Non-pigmented ciliary epithelial cell (primary cell): ENCODE data around the gene CDC42EP5.

ENCODE experiments used
- DNase-seq: peaks from one replicate; pipeline ENCODE4 v3.0.0-alpha.2; 2010; ENCODE audit warnings: low read depth

CDC42EP5 gene

GRCh38 chr19:54462047-54462654, 10.9 kb downstream of the CDC42EP5 start:
- DNase-seq: no peak

GRCh38 chr19:54461613-54462012, 11.5 kb downstream of the CDC42EP5 start:
- no peak for DNase-seq

- no peak for DNase-seq
These were observed 11.9 kb downstream of the CDC42EP5 start for GRCh38 chr19:54461210-54461609.

GRCh38 chr19:54460230-54461005, 12.7 kb downstream of the CDC42EP5 start:
- DNase-seq: no peak

GRCh38 chr19:54459282-54460229, 13.5 kb downstream of the CDC42EP5 start:
- no peak for DNase-seq

- no peak for DNase-seq
These were observed 14.3 kb downstream of the CDC42EP5 start for GRCh38 chr19:54458648-54459281.

GRCh38 chr19:54457773-54458647, 15.1 kb downstream of the CDC42EP5 start:
- DNase-seq: no peak

- no peak for DNase-seq
These were observed 16.4 kb downstream of the CDC42EP5 start for GRCh38 chr19:54456423-54457373.

GRCh38 chr19:54455786-54456422, 17.2 kb downstream of the CDC42EP5 start:
- DNase-seq: no peak

- DNase-seq: no peak
These were observed 18.1 kb downstream of the CDC42EP5 start for GRCh38 chr19:54454781-54455675.

GRCh38 chr19:54453921-54454780, 18.9 kb downstream of the CDC42EP5 start:
- no peak for DNase-seq

GRCh38 chr19:54452626-54453025, 20.5 kb downstream of the CDC42EP5 start:
- DNase-seq: no peak

- no peak for DNase-seq
These were observed 21.1 kb downstream of the CDC42EP5 start for GRCh38 chr19:54451997-54452396.

- no peak for DNase-seq
These were observed 21.7 kb downstream of the CDC42EP5 start for GRCh38 chr19:54451331-54451871.

- no peak for DNase-seq
These were observed 23.4 kb downstream of the CDC42EP5 start for GRCh38 chr19:54449701-54450069.

- peak; percentile 90 for DNase-seq
These were observed 24.1 kb downstream of the CDC42EP5 start, which contains the start of gene LENG8 for GRCh38 chr19:54448774-54449700. TSS of gene LENG8 (plus strand) at chr19:54449199. CDS start at chr19:54451345, 2,146 bp downstream.
